RCC 7860 (cell line): ENCODE data around the gene LIAS.
"Not testable (repeated sequence)": the region's sequence is repeated elsewhere in the genome, so short reads cannot be mapped to it uniquely, and the experiment has no call there.

Experiments used
- DNase-seq: peaks from one replicate; pipeline ENCODE4 v3.0.0-alpha.2; 2015; ENCODE audit warnings: low spot score
- FAIRE-seq: peaks from 2 replicates; lab custom pipeline; 2012; peaks lifted over from hg19 to GRCh38; lab: Jason Lieb, UNC

The LIAS gene

DNA sequence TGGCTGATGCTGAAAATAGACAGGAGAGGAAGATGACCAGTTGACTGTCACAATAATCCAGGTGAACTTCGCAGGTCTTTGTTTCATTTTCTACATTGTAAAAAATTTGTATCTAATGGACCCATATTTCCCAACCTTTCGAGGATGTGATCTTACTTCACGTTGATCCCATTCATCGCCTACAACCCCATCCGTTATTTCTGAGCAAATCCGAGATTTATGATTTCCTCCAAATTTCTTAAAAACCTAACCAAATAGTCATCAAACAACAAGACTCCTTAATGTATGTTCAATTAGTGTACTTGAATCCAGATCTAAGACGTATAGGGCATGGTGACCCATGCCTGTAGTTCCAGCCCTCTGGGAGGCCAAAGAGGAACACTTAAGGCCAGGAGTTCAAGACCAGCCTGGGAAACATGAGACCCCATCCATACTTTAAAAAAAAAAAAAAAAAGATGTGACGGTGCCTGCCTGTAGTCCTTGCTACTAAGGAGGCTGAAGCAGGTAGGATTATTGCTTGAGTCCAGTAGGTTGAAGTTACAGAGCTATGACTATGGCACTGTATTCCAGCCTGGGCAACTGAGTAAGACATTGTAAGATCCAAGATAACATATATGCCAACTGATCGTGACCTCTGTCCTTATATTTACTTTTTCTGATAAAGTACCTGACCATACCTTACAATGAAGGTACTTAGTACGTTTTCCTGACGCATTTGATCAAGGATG, 5.8 kb upstream of the LIAS start:
- FAIRE-seq = no peak

GRCh38 chr4:39453738-39454137, 5.1 kb upstream of the LIAS start:
- DNase-seq (no peak), FAIRE-seq (no peak)

More for the DNA sequence above, 5.8 kb upstream of the LIAS start:
- no peak for DNase-seq

- DNase-seq = no peak
- FAIRE-seq = no peak
Measured at GRCh38 chr4:39455486-39455885, 3.4 kb upstream of the LIAS start.

DNA sequence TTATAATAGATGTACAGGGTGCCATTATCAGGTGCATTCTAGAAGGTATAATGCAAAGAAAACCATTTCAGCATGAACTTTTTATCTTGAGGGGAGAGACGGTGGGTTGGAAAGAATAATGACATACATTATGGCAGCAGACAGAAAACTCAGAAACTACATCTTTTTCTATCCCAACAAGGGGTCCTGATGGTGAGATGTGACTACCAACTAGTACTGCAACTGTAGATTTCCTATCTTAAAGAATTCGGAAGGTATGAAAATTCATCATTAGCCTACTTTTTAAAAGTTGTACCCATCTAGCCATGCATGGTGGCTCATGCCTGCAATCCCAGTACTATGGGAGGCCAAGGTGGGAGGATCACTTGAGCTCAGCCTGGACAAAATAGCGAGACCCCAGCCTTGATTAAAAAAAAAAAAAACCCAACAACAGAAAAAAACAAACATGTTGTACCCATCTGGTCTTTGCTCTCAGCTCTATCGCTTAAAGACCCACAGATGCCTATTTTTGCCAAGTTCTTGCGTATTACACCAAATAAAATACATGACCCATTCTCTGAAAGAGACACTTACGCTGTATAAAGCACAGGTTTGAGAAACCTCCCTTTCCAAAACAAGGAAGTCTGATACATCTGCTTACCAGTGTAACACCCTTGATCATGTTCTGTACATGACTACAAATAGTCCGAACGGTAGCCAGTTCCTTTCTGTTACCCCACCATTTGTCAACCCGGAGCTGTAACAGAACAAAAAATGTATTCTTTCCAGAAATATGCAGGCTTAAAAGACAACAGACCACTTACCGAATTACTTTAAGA, 1.7 kb upstream of the LIAS start:
- FAIRE-seq = no peak

DNA sequence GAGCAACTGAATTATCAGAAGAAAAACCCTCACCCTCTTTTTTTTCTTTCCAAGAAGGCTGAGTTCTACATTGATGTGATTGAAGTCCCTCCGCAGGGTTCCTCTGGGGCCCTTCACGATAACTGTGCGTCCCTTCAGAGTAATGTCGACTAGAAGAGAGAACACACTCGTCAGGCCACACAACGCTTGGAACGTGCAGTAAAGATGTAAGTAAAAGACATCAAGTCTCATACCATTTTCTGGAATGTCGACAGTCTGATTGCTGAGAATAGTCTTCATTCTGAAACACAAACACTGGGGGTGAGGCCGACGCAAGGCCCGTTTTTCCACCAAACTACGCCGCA, 723 bp upstream of the LIAS start:
- not testable (repeated sequence) for FAIRE-seq, DNase-seq

More for the DNA sequence above, 1.7 kb upstream of the LIAS start:
- DNase-seq = no peak

GRCh38 chr4:39464886-39465501, 6.1 kb downstream of the LIAS start:
- DNase-seq (peak; percentile 59), FAIRE-seq (peak; percentile 52)

GRCh38 chr4:39466747-39467146, 7.9 kb downstream of the LIAS start:
- DNase-seq (peak; percentile 88), FAIRE-seq (peak; percentile 99)

- FAIRE-seq = no peak
Measured at GRCh38 chr4:39467464-39467863, 8.6 kb downstream of the LIAS start.

GRCh38 chr4:39469429-39470077, 10.7 kb downstream of the LIAS start:
- peak; percentile 96 for FAIRE-seq
- peak; percentile 83 for DNase-seq

More at GRCh38 chr4:39467464-39467863, 8.6 kb downstream of the LIAS start:
- no peak for DNase-seq

DNA sequence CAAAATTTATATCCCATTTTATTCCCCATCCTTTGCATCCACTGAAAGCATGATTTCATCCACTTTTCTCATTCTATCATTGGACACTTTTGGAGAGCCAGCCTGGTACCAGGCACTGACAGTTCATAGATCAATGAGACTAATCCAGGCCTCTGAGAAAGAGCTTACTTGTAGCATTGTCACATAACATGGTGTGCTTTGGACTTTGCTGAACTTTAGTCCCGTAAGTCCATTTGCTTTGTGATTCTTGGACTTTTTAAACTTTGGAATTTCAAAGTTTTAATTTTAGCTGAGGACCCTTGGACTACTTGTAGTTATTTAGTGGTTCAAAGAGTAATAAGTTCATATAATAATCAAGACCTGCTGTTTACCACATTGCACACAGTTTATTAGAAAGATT, 11.5 kb downstream of the LIAS start:
- no peak for FAIRE-seq
- DNase-seq = no peak

- DNase-seq (no peak), FAIRE-seq (no peak)
Measured at GRCh38 chr4:39472396-39472795, 13.5 kb downstream of the LIAS start.

DNA sequence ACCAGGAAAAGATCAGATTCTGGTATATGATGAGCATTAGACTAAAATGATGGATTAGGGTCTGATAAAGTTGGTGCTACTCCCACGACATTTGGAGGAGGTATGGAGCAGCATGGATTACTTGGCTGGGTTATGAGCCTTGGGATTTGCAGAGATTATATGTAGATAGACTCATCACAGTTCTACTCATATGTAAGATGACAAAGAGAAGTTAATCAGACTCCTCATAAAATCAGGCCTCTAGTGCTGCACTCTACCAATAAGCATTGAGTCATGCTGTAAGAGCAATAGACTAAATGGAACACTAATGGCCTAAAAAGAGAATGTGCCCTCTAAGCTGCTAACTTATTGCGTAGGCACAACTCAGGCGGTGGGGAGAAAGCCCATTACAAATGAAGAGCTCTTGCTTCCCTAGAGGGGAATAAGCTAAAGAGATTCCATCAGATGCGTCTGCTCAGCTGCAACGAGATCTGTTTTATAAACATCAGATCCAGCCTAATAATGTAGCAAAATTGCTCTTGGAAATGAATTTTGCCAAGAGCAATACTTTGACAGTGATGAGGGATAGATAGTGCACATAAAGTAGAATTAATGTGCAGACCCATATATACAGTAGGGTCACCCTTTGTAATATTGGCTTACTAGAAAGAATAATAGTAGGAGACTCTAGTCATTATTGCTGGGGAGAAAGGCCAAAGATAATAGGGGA, 17.5 kb downstream of the LIAS start:
- FAIRE-seq = no peak
- no peak for DNase-seq

DNA sequence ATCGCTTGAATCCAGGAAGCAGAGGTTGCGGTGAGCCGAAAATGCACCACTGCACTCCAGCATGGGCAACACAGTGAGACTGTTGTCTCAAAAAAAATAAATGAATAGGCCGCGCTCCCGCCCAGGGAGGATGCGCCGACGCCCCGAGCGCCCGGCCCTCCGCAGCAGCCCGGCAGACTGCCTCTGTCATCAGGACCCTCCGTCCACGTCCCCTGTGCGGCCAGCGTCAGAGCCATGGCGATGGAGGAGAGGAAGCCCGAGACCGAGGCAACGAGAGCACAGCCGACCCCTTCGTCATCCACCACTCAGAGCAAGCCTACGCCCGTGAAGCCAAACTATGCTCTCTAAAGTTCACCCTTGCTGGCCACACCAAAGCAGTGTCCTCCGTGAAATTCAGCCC, 21.4 kb downstream of the LIAS start:
- DNase-seq (no peak), FAIRE-seq (no peak)

- DNase-seq (no peak), FAIRE-seq (no peak)
Measured at GRCh38 chr4:39480902-39481695, 22.2 kb downstream of the LIAS start.

DNA sequence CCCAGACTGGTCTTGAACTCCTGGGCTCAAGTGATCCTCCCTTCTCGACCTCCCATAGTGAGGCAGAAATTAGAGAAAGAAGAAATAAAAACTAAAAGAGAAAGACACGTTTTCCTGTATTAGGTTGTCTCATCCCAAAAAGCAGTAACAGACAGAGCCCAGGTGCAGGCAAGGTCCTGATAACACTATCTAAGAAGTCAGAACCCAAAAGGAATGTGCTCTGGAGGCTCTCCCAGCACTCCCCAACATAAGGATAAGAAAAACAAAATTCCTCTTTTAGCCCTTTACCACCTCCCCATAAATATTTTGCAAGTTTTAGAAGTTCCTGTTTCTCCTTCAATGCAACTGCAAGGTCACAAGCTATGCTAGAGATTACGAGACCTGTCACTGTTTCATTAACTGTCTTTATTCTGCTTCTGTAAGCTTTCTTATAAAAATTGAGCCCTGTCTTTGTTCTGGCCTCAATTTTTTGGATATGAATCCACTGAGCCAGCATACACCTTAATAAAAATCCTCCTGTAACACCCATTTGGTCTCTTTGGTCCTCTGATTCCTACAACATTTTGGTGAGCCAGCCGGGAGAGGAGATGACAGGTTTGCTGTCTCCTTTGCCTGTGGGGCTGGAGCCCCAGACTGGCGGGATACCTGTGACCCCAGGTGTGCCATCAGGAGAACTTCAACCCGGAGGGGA, 25.9 kb downstream of the LIAS start:
- FAIRE-seq (no peak), DNase-seq (no peak)

DNA sequence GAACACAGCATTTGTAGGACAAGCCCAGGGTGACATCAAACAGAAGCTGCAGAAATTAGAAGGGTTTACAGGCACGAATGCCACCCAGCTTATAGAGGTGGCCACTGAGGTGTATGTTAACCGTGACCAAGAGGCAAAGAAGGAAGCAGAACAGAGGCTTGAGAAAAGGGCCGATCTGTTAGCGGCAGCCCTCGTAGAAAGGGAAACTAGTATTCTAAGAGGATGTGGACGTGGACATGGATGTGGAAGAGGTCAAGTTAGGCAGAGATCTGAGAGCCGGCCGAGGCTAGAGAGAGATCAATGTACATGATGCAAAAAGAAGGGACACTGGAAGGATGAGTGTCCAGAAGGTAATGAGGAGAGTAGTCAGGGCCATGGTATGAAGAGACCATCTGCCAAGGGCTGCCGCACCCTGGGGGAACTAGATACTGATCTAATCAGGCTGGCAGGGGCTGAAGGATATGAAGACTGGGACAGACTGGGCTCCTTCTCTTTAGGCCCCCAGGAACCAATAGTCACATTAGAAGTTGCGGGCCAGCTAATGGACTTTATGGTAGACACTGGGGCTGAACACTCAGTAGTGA, 27.5 kb downstream of the LIAS start:
- FAIRE-seq = no peak
- no peak for DNase-seq

- no peak for FAIRE-seq
Measured at GRCh38 chr4:39490322-39490721, 31.5 kb downstream of the LIAS start.

DNA sequence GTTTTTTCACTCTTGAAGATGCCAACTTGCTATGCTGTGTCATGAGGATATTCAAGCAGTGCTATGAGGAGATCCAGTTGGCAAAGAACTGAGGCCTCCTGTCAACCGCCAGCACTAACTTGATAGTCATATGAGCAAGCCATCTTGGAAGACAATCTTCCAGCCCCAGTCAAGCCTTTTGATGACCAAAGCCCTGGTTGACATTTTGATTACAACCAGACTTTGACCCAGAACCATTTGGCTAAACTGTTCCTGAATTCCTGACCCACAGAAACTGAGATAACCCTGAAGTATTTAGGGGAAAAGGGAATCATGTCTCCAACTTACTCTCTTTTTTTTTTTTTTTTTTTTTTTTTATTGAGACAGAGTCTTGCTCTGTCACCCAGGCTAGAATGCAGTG, 35.5 kb downstream of the LIAS start:
- FAIRE-seq (no peak), DNase-seq (no peak)

More at GRCh38 chr4:39490322-39490721, 31.5 kb downstream of the LIAS start:
- DNase-seq = no peak
